GM19035 (cell line): ENCODE data around the gene USP32.
"Not testable (repeated sequence)": the region's sequence is repeated elsewhere in the genome, so short reads cannot be mapped to it uniquely, and the experiment has no call there.

Experiments
- ATAC-seq: cut with Tn5 transposase; IDR thresholded peaks from one replicate; pipeline ENCODE4 v1.9.1; 2021; ENCODE audit not compliant: unreplicated experiment

USP32 gene

GRCh38 chr17:60186846-60187745 is 204.8 kb downstream of the USP32 start:
- ATAC-seq, result not testable (repeated sequence)

GRCh38 chr17:60186372-60186771 is 205.6 kb downstream of the USP32 start:
- ATAC-seq, result not testable (repeated sequence)

GRCh38 chr17:60180380-60180779 is 211.6 kb downstream of the USP32 start:
- not testable (repeated sequence) for ATAC-seq

GRCh38 chr17:60178180-60178579 is 213.8 kb downstream of the USP32 start:
- not testable (repeated sequence) for ATAC-seq

- ATAC-seq, result not testable (repeated sequence)
Measured at GRCh38 chr17:60176763-60177162, 215.2 kb downstream of the USP32 start.

- not testable (repeated sequence) for ATAC-seq
Measured at GRCh38 chr17:60174767-60175166, 217.2 kb downstream of the USP32 start.

- ATAC-seq, result no peak
Measured at GRCh38 chr17:60174035-60174434, 217.9 kb downstream of the USP32 start.

GRCh38 chr17:60173304-60173819 is 218.6 kb downstream of the USP32 start:
- no peak for ATAC-seq

- no peak for ATAC-seq
Measured at GRCh38 chr17:60171753-60172079, 220.2 kb downstream of the USP32 start.

GRCh38 chr17:60170835-60171752 is 220.8 kb downstream of the USP32 start:
- ATAC-seq, result no peak

GRCh38 chr17:60169921-60170817 is 221.8 kb downstream of the USP32 start:
- no peak for ATAC-seq

- ATAC-seq, result no peak
Measured at GRCh38 chr17:60168654-60169053, 223.3 kb downstream of the USP32 start.

GRCh38 chr17:60167065-60167741 is 224.7 kb downstream of the USP32 start:
- ATAC-seq, result no peak

GRCh38 chr17:60165971-60166370 is 226.0 kb downstream of the USP32 start:
- ATAC-seq, result no peak

- no peak for ATAC-seq
Measured at GRCh38 chr17:60165223-60165622, 226.7 kb downstream of the USP32 start.

GRCh38 chr17:60164697-60165096 is 227.2 kb downstream of the USP32 start:
- no peak for ATAC-seq

- ATAC-seq, result no peak
Measured at GRCh38 chr17:60164164-60164563, 227.8 kb downstream of the USP32 start.

GRCh38 chr17:60163108-60163784 is 228.7 kb downstream of the USP32 start:
- no peak for ATAC-seq

- ATAC-seq, result no peak
Measured at GRCh38 chr17:60161598-60162330, 230.2 kb downstream of the USP32 start.
